IPS DF 6.9 (cell line): ENCODE data around the gene VWA3B.
"Not testable (repeated sequence)": the region's sequence is repeated elsewhere in the genome, so short reads cannot be mapped to it uniquely, and the experiment has no call there.

ENCODE experiments used
- DNase-seq: peaks from one replicate; pipeline ENCODE4 v3.0.0-alpha.2; 2013; ENCODE audit warnings: low read depth, low spot score
- H3K27ac ChIP-seq: one replicate; pipeline ENCODE4 v1.5.1; 2013; ENCODE audit warnings: low read length, control low read depth
- H3K27me3 ChIP-seq: 2 replicates; pipeline ENCODE4 v1.6.1; 2013; ENCODE audit warnings: mild to moderate bottlenecking, low read length; ENCODE audit not compliant: control insufficient read depth, insufficient read depth
- H3K36me3 ChIP-seq: 2 replicates; pipeline ENCODE4 v1.6.1; 2013; ENCODE audit warnings: low read length; ENCODE audit not compliant: control insufficient read depth, insufficient read depth
- H3K4me1 ChIP-seq: 2 replicates; pipeline ENCODE4 v1.6.1; 2013; ENCODE audit warnings: low read length; ENCODE audit not compliant: control insufficient read depth, insufficient read depth
- H3K4me3 ChIP-seq: 2 replicates; pipeline ENCODE4 v1.5.1; 2013; ENCODE audit warnings: mild to moderate bottlenecking, low read length
- H3K9me3 ChIP-seq: 2 replicates; pipeline ENCODE4 v1.6.1; 2013; ENCODE audit warnings: low read length, inconsistent platforms; ENCODE audit not compliant: control insufficient read depth, insufficient read depth
- WGBS: extraction: QIAGEN DNeasy Blood & Tissue Kit; methylation state at CpG from one replicate; pipeline ENCODE4 v1.1.7; 2013; ENCODE audit warnings: mixed read lengths, missing lambda C conversion rate; ENCODE audit not compliant: insufficient read length, insufficient coverage; 5-methylcytosine and 5-hydroxymethylcytosine counted together

VWA3B gene, protein sequence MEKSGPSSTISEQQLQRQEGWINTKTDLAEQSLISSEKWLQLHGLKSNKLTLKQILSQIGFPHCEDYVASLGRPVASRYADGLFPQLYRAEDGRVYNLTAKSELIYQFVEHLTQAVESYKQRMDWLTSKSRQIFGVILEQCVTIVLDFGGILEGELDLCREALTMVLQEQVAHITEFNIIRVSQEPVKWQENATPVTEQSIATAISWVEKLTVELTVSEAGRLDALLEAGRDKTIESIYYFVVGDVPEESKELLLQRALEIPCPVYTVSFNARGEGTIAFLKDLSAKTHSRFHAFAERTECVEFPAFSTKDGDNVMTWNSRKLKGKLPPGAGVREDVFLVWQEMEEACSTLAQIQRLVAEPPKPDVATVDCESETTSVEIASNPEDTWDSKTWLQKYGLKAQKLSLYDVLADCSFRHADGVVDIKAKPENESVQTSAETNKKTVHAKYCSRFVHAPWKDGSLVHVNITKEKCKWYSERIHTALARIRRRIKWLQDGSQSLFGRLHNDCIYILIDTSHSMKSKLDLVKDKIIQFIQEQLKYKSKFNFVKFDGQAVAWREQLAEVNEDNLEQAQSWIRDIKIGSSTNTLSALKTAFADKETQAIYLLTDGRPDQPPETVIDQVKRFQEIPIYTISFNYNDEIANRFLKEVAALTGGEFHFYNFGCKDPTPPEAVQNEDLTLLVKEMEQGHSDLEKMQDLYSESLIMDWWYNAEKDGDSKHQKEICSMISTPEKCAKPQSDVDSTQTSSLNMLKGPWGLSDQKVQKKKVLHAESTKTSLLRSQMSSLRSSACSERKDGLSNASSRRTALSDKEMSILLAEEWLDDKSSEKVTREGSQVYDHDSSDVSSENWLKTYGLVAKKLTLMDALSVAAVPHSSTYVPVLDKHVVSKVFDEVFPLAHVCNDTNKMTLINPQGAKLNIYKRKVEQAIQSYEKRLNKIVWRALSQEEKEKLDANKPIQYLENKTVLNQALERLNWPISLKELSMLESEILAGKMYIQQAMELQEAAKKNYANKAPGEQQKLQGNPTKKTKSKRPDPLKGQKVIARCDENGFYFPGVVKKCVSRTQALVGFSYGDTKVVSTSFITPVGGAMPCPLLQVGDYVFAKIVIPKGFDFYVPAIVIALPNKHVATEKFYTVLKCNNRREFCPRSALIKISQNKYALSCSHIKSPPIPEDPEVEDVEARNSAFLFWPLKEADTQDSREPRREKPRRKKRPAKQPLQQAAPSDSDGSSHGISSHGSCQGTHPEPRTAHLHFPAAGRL (N-terminal part only)

DNA sequence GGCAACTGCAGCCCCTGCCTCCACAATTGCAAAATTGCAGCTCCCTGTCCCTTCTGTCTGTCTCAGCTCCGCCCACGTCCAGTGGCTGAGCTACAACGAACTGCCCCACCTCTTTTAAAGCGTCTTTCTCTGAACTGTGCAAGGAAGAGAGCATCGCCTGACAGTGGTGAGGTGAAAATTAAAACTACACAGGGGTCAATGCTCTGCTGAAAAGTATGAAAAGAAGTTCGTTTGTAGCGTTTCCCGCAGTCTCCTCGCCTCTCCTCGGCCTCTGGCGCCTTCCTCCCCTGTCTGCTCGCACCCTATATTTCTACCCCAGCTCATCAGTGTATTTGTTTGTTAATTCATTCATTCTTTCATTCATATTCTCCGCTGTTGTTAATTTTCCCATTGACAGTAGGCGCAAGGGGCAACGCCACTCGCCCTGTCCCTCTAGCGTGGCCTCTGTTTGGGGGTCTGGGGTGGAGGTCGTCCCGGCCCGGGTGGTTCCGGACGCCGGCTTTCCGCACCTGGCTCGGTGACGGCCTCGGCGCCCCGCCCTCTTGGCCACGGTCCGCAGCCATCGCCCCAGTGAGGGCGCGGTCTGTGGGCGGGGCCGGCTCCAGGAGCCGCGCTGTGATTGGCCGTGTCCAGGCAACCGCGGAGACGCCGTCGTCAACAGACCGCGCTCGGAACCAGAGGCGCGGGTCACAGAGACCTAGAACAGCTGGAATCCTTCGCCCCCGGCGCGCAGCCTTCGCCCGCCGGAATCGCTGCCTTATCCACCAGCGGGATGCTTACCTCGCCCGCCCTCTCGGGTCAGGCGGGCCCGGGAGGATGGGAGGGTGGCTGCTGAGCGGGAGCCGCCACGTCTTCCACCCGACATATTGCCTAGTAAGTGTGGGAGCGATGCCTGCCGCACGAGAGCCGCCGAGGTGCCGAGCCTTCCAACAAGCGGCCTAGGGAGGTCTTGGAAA is at the start of gene VWA3B:
Gene VWA3B, plus strand, starts transcription at position 677 of the 956 bp plus-strand sequence. CDS start 5,926 bp downstream, outside the sequence.
- Histone ChIP-seq H3K9me3 (no peaks in the 10 kb centered on the region), H3K36me3 (no peaks in the 10 kb centered on the region), H3K4me1 (no peaks in the 10 kb centered on the region; the same call in 1 of the 2 replicates), H3K27me3 (peaks cover 10% of the 10 kb centered on the region), H3K4me3 (peak within 1 kb of the TSS; percentile 66; the same call in 1 of the 2 replicates), H3K27ac (no peak within 1 kb of the TSS)
- peak; percentile 79 for DNase-seq
- WGBS = no CpG with 5 or more reads among the region's 74 CpGs

DNA sequence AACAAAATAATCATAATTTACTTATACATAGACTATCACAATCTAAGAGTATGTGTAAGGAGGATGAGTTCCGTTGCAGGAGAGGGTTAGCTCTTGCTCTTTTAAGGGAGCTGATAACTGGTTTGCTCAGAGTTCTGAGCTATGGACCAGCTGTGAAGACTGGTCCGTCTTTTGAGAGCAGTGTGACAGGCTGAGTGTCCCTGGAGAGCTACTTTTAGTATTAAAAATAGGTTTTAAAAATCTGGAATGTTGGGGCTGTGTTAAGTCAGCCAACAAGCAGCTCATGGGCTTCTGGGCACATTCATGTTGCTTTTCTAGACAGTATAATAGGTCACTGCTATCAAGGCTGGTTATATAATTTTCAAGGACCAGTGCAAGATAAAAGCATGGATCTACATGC is 49.8 kb upstream of the VWA3B start:
- no peak overlapping the region for H3K4me3 ChIP-seq
- no peaks in the 10 kb centered on the region; the same call in 1 of the 2 replicates for H3K4me1 ChIP-seq
- DNase-seq = no peak
- no peak overlapping the region for H3K27ac ChIP-seq
- no peaks in the 10 kb centered on the region for H3K36me3 ChIP-seq
- H3K27me3 ChIP-seq = no peaks in the 10 kb centered on the region
- no peaks in the 10 kb centered on the region for H3K9me3 ChIP-seq
- WGBS = no CpG with 5 or more reads among the region's 2 CpGs

DNA sequence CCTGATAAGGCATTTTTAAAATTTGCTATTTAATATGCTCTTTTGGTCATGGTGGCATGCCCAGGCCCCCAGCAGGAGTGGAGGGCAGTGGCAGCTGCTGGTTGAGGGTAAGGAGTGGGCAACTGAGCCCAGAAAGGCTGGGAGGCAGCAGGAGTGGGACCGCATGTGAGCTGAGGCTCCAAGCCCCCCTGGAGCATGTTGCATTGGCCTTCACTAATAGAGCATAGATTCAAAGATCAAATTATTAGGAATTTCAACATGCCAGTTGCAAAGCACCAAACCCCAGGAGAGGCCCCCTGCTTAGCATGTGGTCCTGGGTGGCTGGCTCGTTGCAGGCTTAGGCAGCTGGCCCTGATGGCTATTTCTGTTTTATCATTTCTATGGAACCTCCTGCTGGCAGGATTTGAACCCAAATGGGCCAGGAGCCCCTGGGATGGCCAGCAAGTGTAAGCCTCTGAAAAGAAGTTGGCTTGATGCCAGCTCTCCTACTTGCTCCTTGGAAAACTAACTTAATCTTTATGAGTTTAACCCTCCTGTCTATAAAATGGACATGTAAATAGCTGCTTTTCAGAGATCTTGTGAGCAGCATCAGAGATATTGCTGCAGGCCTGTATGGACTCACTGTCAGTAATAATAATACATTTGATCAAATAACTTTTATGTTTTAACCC is 49.2 kb upstream of the VWA3B start:
- no CpG with 5 or more reads among the region's 2 CpGs for WGBS
- Histone ChIP-seq H3K27ac (no peak overlapping the region), H3K4me1 (no peaks in the 10 kb centered on the region; the same call in 1 of the 2 replicates)

DNA sequence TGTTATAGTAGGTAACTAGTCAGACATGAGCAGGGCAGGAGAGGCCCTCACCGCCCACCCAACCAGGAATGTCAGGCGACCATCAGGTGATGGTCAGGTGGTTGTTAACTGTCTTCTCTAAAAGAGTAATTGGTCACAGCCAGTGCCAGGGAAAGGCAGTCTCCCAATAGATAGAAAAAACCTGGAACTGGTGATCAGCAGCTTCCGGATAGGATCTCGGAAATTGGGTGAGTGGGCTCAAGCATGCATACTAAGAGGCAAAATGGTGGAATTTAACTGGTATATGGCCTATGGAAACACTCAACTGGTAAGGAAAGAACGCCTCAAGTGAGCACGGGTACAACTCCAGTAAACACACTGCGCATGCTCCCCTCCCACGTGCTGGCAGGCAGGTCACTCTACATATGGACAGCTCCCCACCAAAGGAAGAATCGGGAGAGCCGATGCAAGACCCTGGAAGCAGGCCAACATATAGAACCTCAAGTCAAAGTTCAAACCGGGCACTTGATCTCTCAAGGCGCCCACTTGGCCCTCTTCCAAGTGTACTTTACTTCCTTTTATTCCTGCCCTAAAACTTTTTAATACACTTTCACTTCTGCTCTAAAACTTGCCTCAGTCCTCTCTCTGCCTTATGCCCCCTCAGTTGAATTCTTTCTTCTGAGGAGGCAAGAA is 47.7 kb upstream of the VWA3B start:
- Histone ChIP-seq H3K4me1 (no peaks in the 10 kb centered on the region; the same call in 1 of the 2 replicates), H3K27ac (no peak overlapping the region), H3K27me3 (no peaks in the 10 kb centered on the region), H3K36me3 (no peaks in the 10 kb centered on the region), H3K9me3 (no peaks in the 10 kb centered on the region), H3K4me3 (no peak overlapping the region)
- WGBS = no CpG with 5 or more reads among the region's 12 CpGs
- no peak for DNase-seq

More for the DNA sequence above, 49.2 kb upstream of the VWA3B start:
- H3K36me3 ChIP-seq = no peaks in the 10 kb centered on the region
- H3K9me3 ChIP-seq = no peaks in the 10 kb centered on the region
- no peak for DNase-seq
- no peak overlapping the region for H3K4me3 ChIP-seq
- H3K27me3 ChIP-seq = no peaks in the 10 kb centered on the region

DNA sequence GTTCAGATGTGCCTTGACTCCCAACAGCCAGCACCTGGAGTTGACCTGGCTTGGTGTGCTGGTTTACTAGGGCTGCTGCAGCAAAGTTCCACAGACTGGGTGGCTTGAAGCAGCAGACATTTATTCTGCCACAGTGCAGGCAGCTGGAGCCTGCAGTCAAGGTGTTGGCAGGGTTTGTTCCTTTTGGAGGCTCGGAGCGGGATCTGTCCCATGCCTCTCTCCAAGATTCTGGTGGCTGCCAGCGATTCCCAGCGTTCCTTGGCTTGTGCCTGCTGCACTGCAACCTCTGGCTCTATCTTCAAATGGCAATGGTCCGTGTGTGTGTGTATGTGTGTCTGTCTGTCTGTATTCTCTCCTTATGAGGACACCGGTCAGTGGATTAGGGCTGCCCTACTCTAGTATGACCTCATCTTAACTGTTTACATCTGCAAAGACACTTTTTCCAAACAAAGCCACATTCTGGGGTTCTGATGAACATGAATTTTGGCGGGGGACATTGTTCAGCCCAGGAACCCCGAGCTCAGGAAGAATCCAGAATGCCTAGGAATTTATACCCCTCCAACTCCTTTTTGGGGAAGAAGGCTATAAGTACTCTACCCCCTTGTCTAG is 46.5 kb upstream of the VWA3B start:
- no peaks in the 10 kb centered on the region for H3K27me3 ChIP-seq
- H3K36me3 ChIP-seq = no peaks in the 10 kb centered on the region
- DNase-seq = no peak
- H3K27ac ChIP-seq = no peak overlapping the region
- no CpG with 5 or more reads among the region's 8 CpGs for WGBS
- H3K4me3 ChIP-seq = no peak overlapping the region
- no peaks in the 10 kb centered on the region for H3K9me3 ChIP-seq
- H3K4me1 ChIP-seq = no peaks in the 10 kb centered on the region; the same call in 1 of the 2 replicates

DNA sequence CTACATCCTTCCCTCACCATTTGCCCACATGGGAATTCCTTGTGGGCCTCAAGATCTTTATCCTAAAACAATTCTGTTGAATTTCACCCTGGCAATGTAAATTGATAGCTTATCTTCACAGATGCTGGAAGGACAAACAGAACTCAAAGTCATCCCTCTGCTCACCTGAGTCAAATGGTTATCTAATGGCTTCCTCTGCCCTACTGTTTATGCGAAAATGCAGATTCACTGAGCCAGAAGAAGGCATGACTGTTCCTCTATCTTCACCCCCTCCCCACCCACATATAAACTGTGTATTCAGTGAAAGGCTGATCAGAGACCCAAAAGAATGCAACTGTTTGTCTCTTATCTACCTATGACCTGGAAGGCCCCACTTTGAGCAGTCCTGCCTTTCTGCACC is 43.9 kb upstream of the VWA3B start:
- Histone ChIP-seq H3K4me3 (no peak overlapping the region), H3K4me1 (no peaks in the 10 kb centered on the region), H3K9me3 (no peaks in the 10 kb centered on the region), H3K27ac (no peak overlapping the region), H3K27me3 (no peaks in the 10 kb centered on the region), H3K36me3 (no peaks in the 10 kb centered on the region)
- WGBS = no CpG with 5 or more reads among the region's 1 CpG
- DNase-seq = no peak

DNA sequence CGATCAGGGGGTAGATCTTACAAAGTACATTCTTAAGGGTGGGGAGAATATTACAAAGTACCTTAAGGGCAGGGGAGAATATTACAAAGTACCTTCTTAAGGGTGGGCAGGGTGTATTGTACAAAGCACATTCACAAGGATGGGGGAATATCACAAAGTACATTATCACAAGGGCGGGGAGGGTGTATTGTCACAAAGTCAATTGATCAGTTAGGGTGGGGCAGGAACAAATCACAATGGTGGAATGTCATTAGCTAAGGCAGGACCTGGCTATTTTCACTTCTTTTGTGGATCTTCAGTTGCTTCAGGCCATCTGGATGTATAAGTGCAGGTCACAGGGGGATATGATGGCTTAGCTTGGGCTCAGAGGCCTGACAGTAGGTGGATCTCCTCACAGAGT is 42.2 kb upstream of the VWA3B start:
- not testable (repeated sequence) for H3K27ac ChIP-seq, DNase-seq, H3K4me1 ChIP-seq, H3K9me3 ChIP-seq, H3K4me3 ChIP-seq, H3K27me3 ChIP-seq, H3K36me3 ChIP-seq
- WGBS = no CpG with 5 or more reads among the region's 2 CpGs

DNA sequence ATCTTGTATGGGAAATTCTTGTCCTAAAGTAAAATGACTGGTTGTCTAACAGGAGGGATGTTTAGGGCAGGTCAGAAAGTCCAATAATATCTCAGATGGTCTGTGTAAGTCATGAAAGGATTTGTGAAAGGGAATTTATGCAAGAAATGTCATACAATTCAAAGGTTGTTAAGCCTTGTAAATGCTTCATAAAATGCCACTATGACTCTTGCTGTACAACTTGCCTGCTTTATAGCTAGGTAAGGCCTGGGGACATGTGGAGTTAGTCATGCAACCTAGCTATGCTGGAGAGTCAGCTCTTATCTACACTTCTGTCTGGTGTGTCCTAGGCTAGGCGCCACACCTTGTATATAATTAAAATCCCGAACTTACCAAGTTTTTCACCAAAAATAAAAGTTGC is 36.9 kb upstream of the VWA3B start:
- WGBS = no CpG with 5 or more reads among the region's 2 CpGs
- Histone ChIP-seq H3K27me3 (no peaks in the 10 kb centered on the region), H3K27ac (no peak overlapping the region), H3K9me3 (no peaks in the 10 kb centered on the region), H3K4me3 (no peak overlapping the region), H3K4me1 (peaks cover 2% of the 10 kb centered on the region; the same call in 1 of the 2 replicates), H3K36me3 (no peaks in the 10 kb centered on the region)
- DNase-seq = no peak
